SU-DHL-6 (cell line): ENCODE data around the gene ITIH5.

ENCODE experiments used
- EZH2phosphoT487 ChIP-seq: fragments of 200-600 bp; sonication (generic), shearing (Covaris generic); conservative IDR thresholded peaks from 2 replicates; pipeline ENCODE4 v1.6.1; 2018; ENCODE audit warnings: mild to moderate bottlenecking, antibody characterized with exemption, low read length, moderate library complexity, mixed read lengths
- TF ChIP-seq, protein P1 (sequence below): fragments of 200-600 bp; sonication (generic); IDR thresholded peaks from one replicate; pipeline ENCODE4 v1.5.1; 2017; ENCODE audit warnings: antibody characterized with exemption, mild to moderate bottlenecking, low read length, moderate library complexity; ENCODE audit not compliant: insufficient read depth, poor library complexity, severe bottlenecking

DNA sequence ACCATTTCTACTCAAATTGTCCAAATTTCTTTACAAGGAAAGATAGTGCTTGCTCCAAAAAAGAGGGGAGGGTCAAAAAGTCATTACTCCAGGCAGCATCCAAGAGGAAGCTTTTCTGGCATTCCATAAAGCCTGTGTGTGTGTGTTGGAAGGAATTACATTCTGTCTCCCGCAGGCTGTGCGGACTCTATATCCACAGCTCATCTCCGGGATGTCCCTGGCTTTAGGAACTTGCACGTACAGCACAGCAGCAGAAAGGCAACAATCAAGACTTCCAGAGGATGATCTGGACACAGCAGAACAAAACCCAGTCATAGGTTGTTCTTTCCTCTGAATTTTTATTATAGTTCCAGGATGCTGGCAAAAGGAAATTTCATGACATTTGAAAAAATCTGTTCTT, 94.8 kb downstream of the ITIH5 start:
- TF ChIP-seq, protein P1, sequence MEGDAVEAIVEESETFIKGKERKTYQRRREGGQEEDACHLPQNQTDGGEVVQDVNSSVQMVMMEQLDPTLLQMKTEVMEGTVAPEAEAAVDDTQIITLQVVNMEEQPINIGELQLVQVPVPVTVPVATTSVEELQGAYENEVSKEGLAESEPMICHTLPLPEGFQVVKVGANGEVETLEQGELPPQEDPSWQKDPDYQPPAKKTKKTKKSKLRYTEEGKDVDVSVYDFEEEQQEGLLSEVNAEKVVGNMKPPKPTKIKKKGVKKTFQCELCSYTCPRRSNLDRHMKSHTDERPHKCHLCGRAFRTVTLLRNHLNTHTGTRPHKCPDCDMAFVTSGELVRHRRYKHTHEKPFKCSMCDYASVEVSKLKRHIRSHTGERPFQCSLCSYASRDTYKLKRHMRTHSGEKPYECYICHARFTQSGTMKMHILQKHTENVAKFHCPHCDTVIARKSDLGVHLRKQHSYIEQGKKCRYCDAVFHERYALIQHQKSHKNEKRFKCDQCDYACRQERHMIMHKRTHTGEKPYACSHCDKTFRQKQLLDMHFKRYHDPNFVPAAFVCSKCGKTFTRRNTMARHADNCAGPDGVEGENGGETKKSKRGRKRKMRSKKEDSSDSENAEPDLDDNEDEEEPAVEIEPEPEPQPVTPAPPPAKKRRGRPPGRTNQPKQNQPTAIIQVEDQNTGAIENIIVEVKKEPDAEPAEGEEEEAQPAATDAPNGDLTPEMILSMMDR, result no peak
- no peak for TF ChIP-seq EZH2phosphoT487
